H9 (cell line): ENCODE results near the gene AMT. TPM values are rescaled to one million over a fixed set of nuclear protein-coding genes. Genes with fewer than 3 reads are reported as not detected.

Experiments
- DNase-seq: peaks from one replicate; pipeline ENCODE4 v3.0.0-alpha.2; 2017
- H2AFZ ChIP-seq: one replicate; pipeline ENCODE4 v1.6.1; 2013; ENCODE audit warnings: mild to moderate bottlenecking, low read length, control low read depth, moderate library complexity
- H2AK5ac ChIP-seq: 2 replicates; pipeline ENCODE4 v1.6.1; 2013; ENCODE audit warnings: low read length, control low read depth, mixed read lengths; ENCODE audit not compliant: insufficient read length
- H2BK120ac ChIP-seq: one replicate; pipeline ENCODE4 v1.6.1; 2013; ENCODE audit warnings: low read depth, mild to moderate bottlenecking, low read length, control low read depth, inconsistent platforms; ENCODE audit not compliant: poor library complexity, severe bottlenecking
- H2BK12ac ChIP-seq: 2 replicates; pipeline ENCODE4 v1.6.1; 2013; ENCODE audit warnings: low read length, control low read depth, mixed read lengths, low read depth; ENCODE audit not compliant: insufficient read length
- H2BK15ac ChIP-seq: 2 replicates; pipeline ENCODE4 v1.6.1; 2013; ENCODE audit warnings: low read depth, low read length, control low read depth
- H2BK20ac ChIP-seq: one replicate; pipeline ENCODE4 v1.6.1; 2013; ENCODE audit warnings: low read depth, mild to moderate bottlenecking, low read length, control low read depth, inconsistent platforms; ENCODE audit not compliant: poor library complexity, severe bottlenecking
- H2BK5ac ChIP-seq: 2 replicates; pipeline ENCODE4 v1.6.1; 2013; ENCODE audit warnings: low read length, control low read depth, mixed read lengths; ENCODE audit not compliant: insufficient read length
- H3K14ac ChIP-seq: 2 replicates; pipeline ENCODE4 v1.6.1; 2013; ENCODE audit warnings: low read length, control low read depth; ENCODE audit not compliant: insufficient read depth
- H3K18ac ChIP-seq: 2 replicates; pipeline ENCODE4 v1.6.1; 2013; ENCODE audit warnings: low read depth, mild to moderate bottlenecking, mixed read lengths, low read length, control low read depth; ENCODE audit not compliant: insufficient read length
- H3K23ac ChIP-seq: 2 replicates; pipeline ENCODE4 v1.6.1; 2013; ENCODE audit warnings: low read length, control low read depth, mixed read lengths, low read depth; ENCODE audit not compliant: insufficient read length
- H3K23me2 ChIP-seq: 2 replicates; pipeline ENCODE4 v1.6.1; 2013; ENCODE audit warnings: low read depth, mild to moderate bottlenecking, mixed read lengths, low read length, control low read depth; ENCODE audit not compliant: insufficient read length, poor library complexity, severe bottlenecking
- H3K27ac ChIP-seq: 2 replicates; pipeline ENCODE4 v1.5.1; 2013; ENCODE audit warnings: low read length, control low read depth, mixed read lengths, low read depth; ENCODE audit not compliant: insufficient read length
- H3K27me3 ChIP-seq: 2 replicates; pipeline ENCODE4 v1.6.1; 2013; ENCODE audit warnings: low read length, control low read depth, inconsistent platforms; ENCODE audit not compliant: insufficient read depth
- H3K4ac ChIP-seq: 2 replicates; pipeline ENCODE4 v1.6.1; 2013; ENCODE audit warnings: low read depth, mild to moderate bottlenecking, control low read depth, inconsistent platforms, low read length, moderate library complexity
- H3K4me1 ChIP-seq: 2 replicates; pipeline ENCODE4 v1.6.1; 2013; ENCODE audit warnings: low read length, control low read depth, inconsistent platforms; ENCODE audit not compliant: insufficient read depth
- H3K4me2 ChIP-seq: 2 replicates; pipeline ENCODE4 v1.6.1; 2013; ENCODE audit warnings: low read length, control low read depth, mixed read lengths; ENCODE audit not compliant: insufficient read length, insufficient read depth
- H3K56ac ChIP-seq: 2 replicates; pipeline ENCODE4 v1.6.1; 2013; ENCODE audit warnings: low read depth, mild to moderate bottlenecking, mixed read lengths, low read length, control low read depth; ENCODE audit not compliant: insufficient read length
- H3K79me1 ChIP-seq: 2 replicates; pipeline ENCODE4 v1.6.1; 2013; ENCODE audit warnings: low read depth, mild to moderate bottlenecking, moderate library complexity, low read length, control low read depth, inconsistent platforms; ENCODE audit not compliant: insufficient read depth, poor library complexity, severe bottlenecking
- H3K79me2 ChIP-seq: 2 replicates; pipeline ENCODE4 v1.6.1; 2013; ENCODE audit warnings: low read length, control low read depth, inconsistent platforms; ENCODE audit not compliant: insufficient read depth
- H3K9ac ChIP-seq: 2 replicates; pipeline ENCODE4 v1.6.1; 2013; ENCODE audit warnings: low read length, control low read depth, mixed read lengths; ENCODE audit not compliant: insufficient read length; ENCODE audit errors: extremely low read depth
- H3K9me3 ChIP-seq: one replicate; pipeline ENCODE4 v1.6.1; 2013; ENCODE audit warnings: low read depth, low read length, inconsistent platforms; ENCODE audit not compliant: control insufficient read depth
- H3T11ph ChIP-seq: one replicate; pipeline ENCODE4 v1.6.1; 2013; ENCODE audit warnings: mild to moderate bottlenecking, low read length, control low read depth, inconsistent platforms
- H4K20me1 ChIP-seq: one replicate; pipeline ENCODE4 v1.6.1; 2013; ENCODE audit not compliant: control insufficient read depth, insufficient read length, insufficient read depth
- H4K5ac ChIP-seq: 2 replicates; pipeline ENCODE4 v1.6.1; 2013; ENCODE audit warnings: low read depth, mild to moderate bottlenecking, mixed read lengths, low read length, control low read depth; ENCODE audit not compliant: insufficient read length
- H4K8ac ChIP-seq: replicated peaks from 2 replicates; pipeline ENCODE4 v1.6.1; 2013; ENCODE audit warnings: low read length, control low read depth, mixed read lengths, low read depth; ENCODE audit not compliant: insufficient read length
- H4K91ac ChIP-seq: 2 replicates; pipeline ENCODE4 v1.6.1; 2013; ENCODE audit warnings: low read depth, mild to moderate bottlenecking, moderate library complexity, mixed read lengths, low read length, control low read depth; ENCODE audit not compliant: insufficient read length
- H3K27ac Mint-ChIP-seq, 3 experiments: 2 replicates in 2 of 3; 3 replicates in 1 of 3; pipeline ENCODE4 v1.8.0; 2020 to 2021; ENCODE audit warnings: mixed read lengths in 3 of 3, mild to moderate bottlenecking in 1 of 3, moderate library complexity in 1 of 3
- H3K27me3 Mint-ChIP-seq: 2 replicates; pipeline ENCODE4 v1.8.0; 2021; ENCODE audit warnings: low read depth, mild to moderate bottlenecking, moderate library complexity, mixed read lengths
- H3K36me3 Mint-ChIP-seq, 3 experiments: 2 replicates in 2 of 3; 3 replicates in 1 of 3; pipeline ENCODE4 v1.8.0; 2020 to 2021; ENCODE audit warnings: low read depth in 3 of 3, mixed read lengths in 3 of 3; ENCODE audit not compliant: insufficient read depth in 1 of 3
- H3K4me1 Mint-ChIP-seq, 2 experiments: 2 replicates each; pipeline ENCODE4 v1.8.0; 2020; ENCODE audit warnings: mixed read lengths in 2 of 2
- H3K4me3 Mint-ChIP-seq, 2 experiments: 2 replicates in 1 of 2; 3 replicates in 1 of 2; pipeline ENCODE4 v1.8.0; 2020 to 2021; ENCODE audit warnings: mild to moderate bottlenecking in 2 of 2, mixed read lengths in 2 of 2, moderate library complexity in 1 of 2
- H3K9me3 Mint-ChIP-seq, 2 experiments: 2 replicates in 1 of 2; 3 replicates in 1 of 2; pipeline ENCODE4 v1.8.0; 2020; ENCODE audit warnings: mild to moderate bottlenecking in 2 of 2, mixed read lengths in 2 of 2, moderate library complexity in 1 of 2
- WGBS: extraction: QIAGEN DNeasy Blood & Tissue Kit; methylation state at CpG from one replicate; pipeline ENCODE4 v1.1.7; 2013; ENCODE audit warnings: missing lambda C conversion rate, low lambda C conversion rate, mixed read lengths; ENCODE audit not compliant: insufficient read length; ENCODE audit errors: extremely low coverage; 5-methylcytosine and 5-hydroxymethylcytosine counted together
- total RNA-seq: library from RNA; stranded (reverse); gene quantifications from 2 replicates; pipeline ENCODE4 v1.2.1, GENCODE V29; 2021
- TF ChIP-seq, protein P1 (sequence below): fragments of 200-600 bp; sonication (generic); conservative IDR thresholded peaks from 3 replicates; pipeline ENCODE4 v1.8.0; 2021; ENCODE audit warnings: antibody characterized with exemption, mild to moderate bottlenecking

Gene AMT
- total RNA-seq, 1 experiment from 2014 or later, result 41.2 TPM

DNA sequence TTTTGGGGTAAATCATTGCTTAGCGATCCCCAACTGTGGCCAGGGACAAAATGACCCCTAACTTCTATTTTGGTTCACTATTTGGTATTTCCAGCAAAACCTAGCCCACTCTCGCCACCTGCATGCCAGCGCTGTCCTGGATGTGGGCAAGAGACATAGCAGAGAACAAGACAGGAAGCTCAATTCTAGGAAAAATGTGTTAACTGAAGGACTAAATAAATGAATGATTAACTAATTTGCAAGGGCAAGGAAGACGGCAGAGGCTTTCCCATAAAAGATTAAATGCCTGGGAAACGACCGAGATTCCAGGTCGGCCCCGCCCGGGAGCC is 6.4 kb upstream of the AMT start:
- no peaks in the 10 kb centered on the region for H3K9me3 ChIP-seq
- Mint-ChIP-seq H3K27me3 (no peaks in the 10 kb centered on the region; the same call in 1 of the 2 replicates), H3K4me1 (peaks cover 2 to 4% of the 10 kb centered on the region in 2 experiments; a peak in 3 of 4 replicates), H3K9me3 (no peaks in the 10 kb centered on the region), H3K27ac (no peak overlapping the region), H3K4me3 (peak overlapping the region; percentile 78 to 95), H3K36me3 (peaks cover 0 to 11% (median 10%) of the 10 kb centered on the region in 3 experiments; a peak in 4 of 7 replicates)
- H2BK12ac ChIP-seq, result no peak overlapping the region
- peaks cover 6% of the 10 kb centered on the region for H3K23me2 ChIP-seq
- H2BK15ac ChIP-seq, result no peak overlapping the region
- H3K4me1 ChIP-seq, result no peaks in the 10 kb centered on the region
- no peak overlapping the region for H2AK5ac ChIP-seq
- no peak for DNase-seq
- no peak overlapping the region for H2BK120ac ChIP-seq
- no peak overlapping the region for H3K4ac ChIP-seq
- H3K9ac ChIP-seq, result peak overlapping the region; percentile 34
- peak overlapping the region; percentile 63 for H3K4me2 ChIP-seq
- H3K18ac ChIP-seq, result no peak overlapping the region
- no peak overlapping the region for H4K91ac ChIP-seq
- no peak overlapping the region for H3K14ac ChIP-seq
- H2BK5ac ChIP-seq, result no peak overlapping the region
- no peak overlapping the region for H4K5ac ChIP-seq
- no peak overlapping the region for H3K23ac ChIP-seq
- H3K79me2 ChIP-seq, result no peaks in the 10 kb centered on the region
- no peaks in the 10 kb centered on the region for H4K20me1 ChIP-seq
- H3T11ph ChIP-seq, result no peak overlapping the region
- no peak overlapping the region for H4K8ac ChIP-seq
- no peaks in the 10 kb centered on the region for H3K27me3 ChIP-seq
- TF ChIP-seq, protein P1, sequence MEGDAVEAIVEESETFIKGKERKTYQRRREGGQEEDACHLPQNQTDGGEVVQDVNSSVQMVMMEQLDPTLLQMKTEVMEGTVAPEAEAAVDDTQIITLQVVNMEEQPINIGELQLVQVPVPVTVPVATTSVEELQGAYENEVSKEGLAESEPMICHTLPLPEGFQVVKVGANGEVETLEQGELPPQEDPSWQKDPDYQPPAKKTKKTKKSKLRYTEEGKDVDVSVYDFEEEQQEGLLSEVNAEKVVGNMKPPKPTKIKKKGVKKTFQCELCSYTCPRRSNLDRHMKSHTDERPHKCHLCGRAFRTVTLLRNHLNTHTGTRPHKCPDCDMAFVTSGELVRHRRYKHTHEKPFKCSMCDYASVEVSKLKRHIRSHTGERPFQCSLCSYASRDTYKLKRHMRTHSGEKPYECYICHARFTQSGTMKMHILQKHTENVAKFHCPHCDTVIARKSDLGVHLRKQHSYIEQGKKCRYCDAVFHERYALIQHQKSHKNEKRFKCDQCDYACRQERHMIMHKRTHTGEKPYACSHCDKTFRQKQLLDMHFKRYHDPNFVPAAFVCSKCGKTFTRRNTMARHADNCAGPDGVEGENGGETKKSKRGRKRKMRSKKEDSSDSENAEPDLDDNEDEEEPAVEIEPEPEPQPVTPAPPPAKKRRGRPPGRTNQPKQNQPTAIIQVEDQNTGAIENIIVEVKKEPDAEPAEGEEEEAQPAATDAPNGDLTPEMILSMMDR, result 0 out of 3 replicates have a peak, but pooled peaks have one; percentile 12
- H3K27ac ChIP-seq, result no peak overlapping the region
- H3K56ac ChIP-seq, result no peak overlapping the region
- no CpG with 5 or more reads among the region's 9 CpGs for WGBS
- no peaks in the 10 kb centered on the region for H3K79me1 ChIP-seq
- H2BK20ac ChIP-seq, result no peak overlapping the region
- no peak overlapping the region for H2AFZ ChIP-seq
